GM21737 (cell line): ENCODE measurements around the gene SSNA1.

Experiments
- ATAC-seq: cut with Tn5 transposase; IDR thresholded peaks from one replicate; pipeline ENCODE4 v1.9.1; 2021; ENCODE audit warnings: mild to moderate bottlenecking, moderate library complexity; ENCODE audit not compliant: unreplicated experiment

SSNA1 gene

DNA sequence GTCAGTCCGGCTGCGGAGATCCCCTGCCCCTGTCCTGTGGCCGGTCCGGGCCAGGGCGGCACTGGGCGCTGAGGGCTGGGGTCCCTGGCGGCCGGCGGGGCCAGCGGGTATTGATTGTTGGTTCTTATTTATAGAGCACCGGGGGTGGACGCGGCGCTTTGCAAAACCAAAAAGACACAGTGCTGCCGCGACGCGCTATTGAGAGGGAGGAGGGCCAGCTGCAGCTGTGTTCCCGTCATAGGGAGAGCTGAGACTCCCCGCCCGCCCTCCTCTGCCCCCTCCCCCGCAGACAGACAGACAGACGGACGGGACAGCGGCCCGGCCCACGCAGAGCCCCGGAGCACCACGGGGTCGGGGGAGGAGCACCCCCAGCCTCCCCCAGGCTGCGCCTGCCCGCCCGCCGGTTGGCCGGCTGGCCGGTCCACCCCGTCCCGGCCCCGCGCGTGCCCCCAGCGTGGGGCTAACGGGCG lies 21.2 kb upstream of the SSNA1 start:
- ATAC-seq, result no peak

DNA sequence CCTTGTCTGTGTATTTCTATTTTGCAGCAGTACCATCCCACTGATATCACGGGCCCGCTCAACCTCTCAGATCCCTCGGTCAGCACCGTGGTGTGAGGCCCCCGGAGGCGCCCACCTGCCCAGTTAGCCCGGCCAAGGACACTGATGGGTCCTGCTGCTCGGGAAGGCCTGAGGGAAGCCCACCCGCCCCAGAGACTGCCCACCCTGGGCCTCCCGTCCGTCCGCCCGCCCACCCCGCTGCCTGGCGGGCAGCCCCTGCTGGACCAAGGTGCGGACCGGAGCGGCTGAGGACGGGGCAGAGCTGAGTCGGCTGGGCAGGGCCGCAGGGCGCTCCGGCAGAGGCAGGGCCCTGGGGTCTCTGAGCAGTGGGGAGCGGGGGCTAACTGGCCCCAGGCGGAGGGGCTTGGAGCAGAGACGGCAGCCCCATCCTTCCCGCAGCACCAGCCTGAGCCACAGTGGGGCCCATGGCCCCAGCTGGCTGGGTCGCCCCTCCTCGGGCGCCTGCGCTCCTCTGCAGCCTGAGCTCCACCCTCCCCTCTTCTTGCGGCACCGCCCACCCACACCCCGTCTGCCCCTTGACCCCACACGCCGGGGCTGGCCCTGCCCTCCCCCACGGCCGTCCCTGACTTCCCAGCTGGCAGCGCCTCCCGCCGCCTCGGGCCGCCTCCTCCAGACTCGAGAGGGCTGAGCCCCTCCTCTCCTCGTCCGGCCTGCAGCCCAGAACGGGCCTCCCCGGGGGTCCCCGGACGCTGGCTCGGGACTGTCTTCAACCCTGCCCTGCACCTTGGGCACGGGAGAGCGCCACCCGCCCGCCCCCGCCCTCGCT lies 20.5 kb upstream of the SSNA1 start:
- no peak for ATAC-seq

DNA sequence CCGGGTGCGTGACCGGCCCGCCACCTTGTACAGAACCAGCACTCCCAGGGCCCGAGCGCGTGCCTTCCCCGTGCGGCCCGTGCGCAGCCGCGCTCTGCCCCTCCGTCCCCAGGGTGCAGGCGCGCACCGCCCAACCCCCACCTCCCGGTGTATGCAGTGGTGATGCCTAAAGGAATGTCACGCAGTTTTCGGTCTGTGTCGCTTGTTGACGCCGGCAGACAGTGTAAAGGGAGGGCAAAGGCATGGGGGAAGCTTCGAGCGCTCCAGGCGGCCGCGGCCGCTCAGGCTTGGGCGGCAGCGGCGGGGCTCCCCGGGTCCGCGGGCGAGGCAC lies 19.9 kb upstream of the SSNA1 start:
- ATAC-seq, result no peak

DNA sequence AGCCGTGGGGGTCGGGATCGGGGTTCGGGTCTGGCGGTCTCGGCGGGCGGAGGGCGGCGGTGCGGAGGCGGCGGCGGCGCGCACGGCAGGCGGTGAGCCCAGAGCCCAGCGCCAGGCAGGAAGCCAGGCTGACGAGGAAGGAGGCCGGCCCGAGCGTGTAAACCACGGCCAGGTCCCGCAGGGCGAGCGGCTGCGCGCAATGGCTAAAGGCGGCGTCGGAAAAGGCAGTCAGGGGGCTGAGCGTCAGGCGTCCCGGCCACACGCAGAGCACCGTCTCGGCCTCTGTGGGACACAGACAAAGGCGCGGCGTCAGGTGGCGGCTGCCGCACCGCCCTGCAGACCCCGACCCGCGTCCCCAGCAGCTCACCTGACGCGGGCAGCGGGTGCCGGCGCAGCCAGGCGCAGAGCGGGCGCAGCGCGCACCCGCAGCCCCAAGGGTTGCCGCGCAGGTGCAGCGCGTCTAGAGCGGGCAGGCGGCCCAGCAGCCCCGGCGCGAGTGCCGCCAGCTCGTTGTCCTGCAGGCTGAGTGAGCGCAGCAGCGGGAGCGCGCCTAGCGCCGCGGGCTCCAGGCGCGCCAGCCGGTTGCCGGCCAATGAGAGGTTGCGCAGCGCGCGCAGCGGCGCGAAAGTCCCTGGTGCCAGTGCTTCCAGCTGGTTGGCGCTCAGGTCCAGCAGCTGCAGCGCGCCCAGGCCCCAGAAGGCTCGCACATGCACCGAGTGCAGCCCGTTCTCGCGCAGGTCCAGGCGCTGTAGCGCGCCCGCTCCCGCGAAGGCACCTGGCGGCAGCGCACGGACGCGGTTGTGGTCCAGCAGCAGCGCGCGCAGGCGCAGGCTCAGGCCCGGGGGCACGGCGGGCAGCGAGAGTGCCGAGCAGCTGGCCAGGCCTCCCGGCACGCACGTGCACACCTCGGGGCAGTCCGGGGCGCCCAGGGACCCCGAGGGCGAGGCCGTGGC lies 19.3 kb upstream of the SSNA1 start:
- ATAC-seq, result no peak

DNA sequence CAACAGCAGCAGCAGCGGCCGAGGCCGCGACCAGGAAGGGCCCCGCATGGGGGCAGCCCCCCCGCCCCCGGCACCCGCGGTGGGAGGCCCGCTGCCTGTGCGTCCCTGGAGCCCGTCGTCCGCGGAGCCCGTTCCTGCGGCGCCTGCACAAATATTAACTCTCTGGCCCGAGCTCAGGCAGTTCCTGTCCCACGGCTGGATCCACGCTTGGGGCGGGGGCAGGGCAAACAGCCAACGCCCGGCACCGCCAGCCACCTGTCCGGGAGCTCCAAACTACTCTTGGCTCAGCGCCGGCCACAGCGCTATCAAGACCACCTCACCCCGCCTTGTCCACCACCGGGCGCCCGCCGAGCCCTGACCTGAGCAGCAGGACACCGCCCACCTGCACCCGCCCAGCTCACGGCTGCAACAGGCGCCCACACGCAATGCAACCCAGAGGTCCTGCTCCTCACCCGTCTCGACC lies 18.5 kb upstream of the SSNA1 start, which contains the start of gene LRRC26:
Gene LRRC26 (minus strand): TSS at position 156 of the 463 bp plus-strand sequence. CDS start 108 bp downstream, at position 48.
- no peak for ATAC-seq

DNA sequence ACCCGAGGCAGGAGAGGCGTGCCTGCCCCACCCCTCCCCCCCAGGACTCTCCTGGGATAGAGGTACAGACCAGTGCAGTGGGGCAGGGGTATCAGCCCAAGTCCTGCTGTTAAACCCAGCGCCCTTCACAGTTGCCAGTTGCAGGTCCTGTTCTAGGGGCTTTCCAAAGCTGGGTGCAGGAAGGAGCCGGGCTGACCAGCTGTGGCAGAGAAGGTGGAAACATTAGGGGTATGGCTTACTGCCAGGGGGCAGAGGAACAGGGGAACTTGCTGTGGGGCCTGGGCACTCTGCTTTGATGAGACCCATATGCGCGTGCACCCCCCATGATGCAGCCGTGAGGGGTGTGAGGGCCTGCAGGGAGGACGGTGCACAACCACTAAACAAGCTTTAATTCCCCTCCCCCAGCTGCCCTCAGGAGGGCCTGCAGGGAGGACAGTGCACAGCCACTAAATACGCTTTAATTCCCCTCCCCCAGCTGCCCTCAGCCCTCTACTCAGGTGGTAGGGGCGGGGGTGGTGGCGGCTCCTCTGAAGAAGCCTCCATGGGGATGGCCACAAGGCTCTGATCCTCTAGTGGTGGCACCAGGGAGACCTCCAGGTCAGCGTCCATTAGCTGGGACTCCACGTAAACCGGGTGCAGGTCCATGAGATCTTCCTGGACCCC lies 17.9 kb upstream of the SSNA1 start:
- no peak for ATAC-seq

DNA sequence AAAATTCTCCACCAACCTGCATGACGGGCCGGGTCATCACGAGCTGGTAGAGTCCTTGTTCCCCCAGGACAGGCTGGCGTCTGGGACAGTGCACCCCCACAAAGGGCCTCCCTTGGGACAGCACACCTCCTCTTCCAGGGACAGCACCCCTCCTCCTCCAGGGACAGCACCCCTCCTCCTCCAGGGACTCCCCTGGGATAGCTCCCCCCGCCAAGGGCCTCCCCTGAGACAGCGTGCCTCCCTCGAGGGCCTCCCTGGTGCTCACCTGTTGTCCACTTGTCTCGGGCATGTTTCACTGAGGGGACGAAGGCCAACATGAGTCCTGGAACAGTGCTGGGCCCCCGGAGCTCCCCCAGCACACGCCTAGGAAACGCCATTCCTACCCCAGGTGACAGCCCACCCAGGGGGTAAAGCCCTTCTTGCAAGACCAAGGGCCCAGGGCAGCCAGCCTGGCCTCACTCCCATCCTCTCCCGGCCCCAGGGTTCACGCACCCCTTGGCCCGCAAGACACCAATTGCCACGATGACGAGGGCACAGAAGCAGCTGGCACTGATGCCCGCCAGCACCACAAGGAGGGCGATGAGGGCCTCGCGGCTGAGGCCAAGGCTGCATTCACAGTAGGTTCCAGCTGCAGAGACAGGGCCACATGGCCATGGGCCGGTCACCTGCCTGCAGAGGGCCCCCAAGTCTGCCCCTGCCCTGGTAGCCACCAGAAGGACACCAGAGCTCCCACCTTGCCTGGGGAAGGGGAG lies 17.2 kb upstream of the SSNA1 start:
- ATAC-seq, result no peak

DNA sequence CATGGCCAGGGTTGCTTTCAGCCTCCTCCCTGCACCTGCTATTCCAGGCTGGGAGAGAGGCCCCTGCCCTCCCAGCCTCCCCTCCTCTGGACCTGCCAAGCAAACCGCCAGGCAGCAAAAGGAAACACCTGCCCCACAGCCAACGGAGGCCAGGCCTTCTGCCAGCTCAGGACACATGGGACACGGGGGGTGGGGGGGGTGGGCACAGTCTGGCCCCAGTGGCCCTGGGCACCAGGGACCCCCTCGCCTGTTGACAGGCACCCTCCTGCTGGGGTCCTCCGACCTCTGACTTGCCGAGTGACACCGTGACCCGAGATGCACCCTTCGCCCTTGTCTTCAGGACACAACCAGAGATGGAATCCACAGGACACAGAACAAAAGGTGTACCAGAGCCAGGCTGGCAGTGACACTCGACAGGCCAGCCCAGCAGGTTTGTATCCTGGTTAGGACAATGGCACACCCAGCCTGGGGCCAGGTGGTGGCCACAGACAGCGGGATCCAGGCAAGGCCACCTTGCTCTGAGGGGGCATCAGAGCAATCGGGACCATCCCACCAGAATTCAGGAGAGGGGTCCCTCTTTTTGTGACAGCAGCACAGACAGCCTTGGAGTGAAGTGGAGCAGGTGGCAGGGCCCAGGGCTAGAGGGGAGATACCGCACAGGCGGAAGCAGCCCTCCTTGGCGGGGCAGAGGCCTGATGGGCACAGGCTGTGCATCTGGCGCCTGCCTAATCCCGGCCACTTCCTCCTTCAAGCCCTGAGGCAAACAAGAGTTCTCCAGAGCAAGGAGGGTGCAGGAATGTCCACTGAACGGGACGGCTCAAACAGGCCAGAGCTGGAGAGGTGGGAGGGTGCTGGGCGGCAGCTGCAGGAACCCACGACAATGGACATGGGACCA lies 15.3 kb upstream of the SSNA1 start:
- no peak for ATAC-seq

DNA sequence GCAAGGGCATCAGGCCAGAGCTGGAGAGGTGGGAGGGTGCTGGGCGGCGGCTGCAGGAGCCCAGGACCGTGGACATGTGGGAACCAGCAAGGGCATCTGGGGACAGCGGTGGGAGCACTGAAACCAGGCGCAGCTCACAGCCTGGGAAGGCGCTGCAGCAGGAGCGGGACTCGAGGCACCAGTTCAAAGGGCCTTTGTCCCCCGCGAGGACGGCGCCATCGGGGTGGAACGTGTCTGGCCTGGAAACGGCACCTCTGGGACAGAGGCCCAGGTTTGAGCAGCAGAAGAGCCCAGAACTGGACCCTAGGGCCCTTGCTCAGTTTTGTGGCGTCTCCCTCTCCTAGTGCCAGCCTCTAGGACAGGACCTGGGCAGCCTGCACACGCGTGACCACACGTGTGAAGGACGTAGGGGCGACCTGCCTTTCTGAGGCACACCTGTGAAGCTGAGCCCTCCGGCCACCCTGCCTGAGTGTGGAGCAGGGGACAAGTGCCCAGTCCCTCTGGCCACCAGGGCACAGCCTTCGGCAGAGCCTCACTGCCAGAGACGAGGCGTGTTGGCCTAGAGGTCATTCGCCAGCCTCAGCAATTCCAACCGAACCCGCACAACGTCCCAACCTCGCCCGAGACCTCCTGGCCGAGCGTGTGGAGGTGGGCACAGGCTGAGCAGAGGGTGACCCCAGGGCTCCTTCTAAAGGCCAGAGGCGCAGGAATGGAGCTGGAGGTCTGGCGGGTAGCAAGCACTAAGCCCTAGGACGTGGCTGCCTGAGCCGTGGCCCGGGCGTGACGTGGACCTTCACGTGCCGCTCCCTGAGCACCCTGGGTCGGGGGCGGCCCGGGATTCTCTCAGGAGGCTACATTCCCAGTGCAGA lies 14.4 kb upstream of the SSNA1 start:
- no peak for ATAC-seq

DNA sequence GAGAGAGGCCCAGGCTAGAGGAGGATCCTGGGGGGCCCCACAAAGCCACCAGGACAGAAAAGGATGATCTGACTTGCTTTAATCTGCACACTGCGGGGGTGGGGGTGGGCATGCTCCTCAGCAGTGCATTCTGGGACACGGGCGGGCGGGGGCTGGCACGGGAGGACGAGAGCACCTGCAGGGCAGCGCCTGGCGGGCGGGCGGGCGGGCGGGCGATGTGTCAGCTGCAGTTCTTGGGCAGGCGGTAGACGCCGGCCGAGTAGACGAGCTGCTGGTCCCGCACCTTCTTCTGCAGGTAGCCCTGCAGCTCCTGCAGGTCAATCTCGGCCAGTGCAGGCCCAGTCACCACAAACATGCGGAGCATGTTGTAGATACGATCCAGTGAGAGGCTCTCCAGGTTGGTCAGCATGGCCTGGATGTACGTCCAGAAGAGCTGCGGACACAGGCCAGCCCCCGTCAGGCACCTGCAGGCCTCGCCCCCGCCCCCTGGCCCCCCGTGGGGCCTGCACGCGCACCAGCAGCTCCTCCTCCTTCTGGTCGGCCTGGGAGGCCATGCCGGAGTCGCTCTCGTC lies 13.7 kb upstream of the SSNA1 start:
- no peak for ATAC-seq

DNA sequence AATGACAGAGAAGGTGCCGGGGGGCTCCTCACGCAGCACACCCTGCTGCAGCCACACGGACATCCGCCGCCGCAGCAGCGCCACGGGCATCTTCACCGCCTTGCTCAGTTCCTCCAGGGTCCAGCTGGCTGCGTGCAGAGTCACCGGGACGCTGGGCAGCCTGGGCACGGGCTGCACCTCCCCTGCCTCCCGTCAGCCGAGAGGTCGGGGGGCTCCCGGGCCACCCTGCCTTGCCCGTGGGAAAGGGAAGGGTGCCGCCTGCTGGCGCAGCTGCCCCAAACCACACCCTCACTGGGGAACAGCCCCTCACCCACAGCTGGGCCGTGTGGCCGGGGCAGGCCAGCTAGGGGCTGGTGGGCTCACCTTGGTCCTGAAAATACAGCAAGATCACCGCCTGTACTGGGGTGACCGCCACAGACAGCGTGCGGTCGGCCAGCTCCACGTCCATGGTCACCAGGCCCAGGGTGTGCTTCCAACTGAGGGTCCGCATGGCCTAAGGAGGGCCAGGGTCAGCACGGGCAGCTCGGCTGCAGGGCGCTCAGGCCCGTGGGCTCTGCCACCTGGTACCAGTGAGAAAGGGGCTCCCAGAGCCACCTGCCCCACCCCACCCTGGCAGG lies 13.0 kb upstream of the SSNA1 start:
- ATAC-seq, result no peak

DNA sequence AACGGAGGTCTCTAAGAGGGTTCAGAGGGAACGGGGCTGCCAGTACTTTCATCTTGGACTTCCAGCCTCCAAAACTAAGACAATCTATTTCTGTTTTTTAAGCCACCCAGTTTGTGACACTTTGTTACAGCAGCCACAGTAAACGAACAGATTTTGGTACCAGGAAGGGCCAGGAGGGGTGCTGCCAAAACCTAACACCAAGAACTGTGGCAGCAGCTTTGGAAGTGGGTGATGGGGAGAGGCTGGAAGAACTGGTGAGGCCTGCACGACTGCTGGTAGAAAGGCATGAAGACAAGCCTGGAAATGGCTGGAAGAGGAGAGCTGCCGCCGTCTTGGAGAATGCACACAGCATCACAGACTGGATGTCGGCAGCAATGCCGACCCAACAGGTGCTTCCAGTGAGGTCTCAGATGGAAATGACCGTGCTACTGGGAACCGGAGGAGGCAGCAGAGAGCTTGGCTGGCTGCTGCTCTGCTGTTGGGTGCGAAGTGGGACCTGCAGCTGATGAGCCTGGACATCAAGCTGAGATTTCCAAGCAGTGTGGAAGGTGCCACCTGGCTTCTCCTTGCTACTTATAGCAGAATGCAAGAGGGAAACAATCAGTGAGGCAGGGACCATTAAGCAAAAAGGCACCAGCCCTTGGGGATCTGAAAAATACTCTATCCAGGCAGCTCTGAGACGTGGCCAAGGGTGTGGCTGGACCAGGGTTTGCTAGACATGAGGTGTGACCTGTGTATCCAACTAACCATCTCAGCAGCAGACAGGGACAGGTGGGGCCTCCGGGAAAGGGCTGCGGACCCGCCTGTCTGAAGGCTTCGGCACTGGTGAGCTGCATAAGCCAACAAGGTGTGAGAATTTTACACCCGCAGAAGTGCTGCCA lies 11.9 kb upstream of the SSNA1 start:
- ATAC-seq, result no peak

DNA sequence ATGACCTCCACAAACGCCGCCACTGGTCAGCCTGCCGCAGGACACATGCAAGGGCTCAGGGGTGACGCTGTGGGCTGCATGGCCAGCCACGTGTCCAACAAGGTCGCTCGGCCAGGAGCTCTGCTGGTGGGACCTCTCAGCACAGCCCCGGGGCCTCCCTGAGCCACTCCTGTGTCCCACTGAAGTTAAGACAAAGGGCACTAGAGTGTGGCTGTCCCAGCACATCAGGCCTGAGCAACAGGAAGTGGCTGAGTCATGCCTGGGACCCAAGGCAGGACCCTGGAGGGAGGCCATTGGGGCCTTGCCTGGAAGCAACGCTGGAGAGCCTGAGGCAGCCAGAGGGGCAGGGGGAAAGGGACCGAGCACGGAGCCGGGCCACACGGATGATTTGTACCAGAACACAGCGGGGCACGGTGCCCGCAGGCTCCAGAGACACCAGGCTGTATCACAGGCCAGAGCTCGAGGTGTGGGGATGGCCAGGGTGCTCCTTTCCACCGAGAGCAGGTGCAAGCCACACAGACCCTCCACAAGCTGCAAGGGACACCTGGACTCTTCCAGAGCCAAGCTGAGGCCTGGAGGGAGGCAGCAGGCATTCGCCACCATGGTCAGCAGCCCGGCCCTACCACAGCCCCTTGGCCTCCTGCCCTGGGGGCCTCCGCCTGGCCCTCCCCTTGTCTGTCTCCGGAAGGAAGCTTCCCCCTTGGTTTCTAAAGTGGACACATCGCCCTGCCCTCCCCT lies 10.1 kb upstream of the SSNA1 start:
- no peak for ATAC-seq

DNA sequence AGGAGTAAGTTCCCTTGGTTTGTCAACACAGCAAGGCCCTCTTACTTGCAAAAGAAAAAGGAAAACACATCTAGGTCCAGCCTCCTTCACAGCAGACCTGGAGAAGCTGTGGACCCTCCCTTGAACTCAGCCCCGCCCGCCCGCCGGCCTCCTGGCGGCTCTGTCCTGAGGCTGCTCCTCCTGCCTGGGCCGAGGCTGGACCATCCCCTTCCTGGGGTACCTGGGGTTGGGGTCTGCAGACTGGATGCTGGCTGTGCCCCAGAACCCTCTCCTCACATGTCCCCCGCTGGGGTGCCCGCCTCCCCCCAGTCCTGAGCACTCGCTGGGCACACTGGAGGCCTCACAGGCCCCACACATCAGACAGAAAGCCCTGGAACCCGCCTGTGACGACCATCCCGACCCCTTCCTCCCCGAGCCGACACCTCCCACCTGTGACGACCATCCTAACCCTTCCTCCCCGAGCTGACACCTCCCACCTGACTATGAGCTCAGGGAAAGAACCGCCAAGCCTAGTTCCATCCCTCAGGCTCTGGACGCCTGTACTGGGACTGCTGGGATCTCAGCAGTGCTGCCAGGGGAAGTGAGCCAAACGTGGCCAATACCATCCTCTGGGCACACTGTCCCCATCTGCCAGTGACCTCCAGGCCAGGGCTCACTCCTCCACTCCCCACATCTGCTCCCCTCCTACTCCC lies 9.4 kb upstream of the SSNA1 start:
- ATAC-seq, result no peak

DNA sequence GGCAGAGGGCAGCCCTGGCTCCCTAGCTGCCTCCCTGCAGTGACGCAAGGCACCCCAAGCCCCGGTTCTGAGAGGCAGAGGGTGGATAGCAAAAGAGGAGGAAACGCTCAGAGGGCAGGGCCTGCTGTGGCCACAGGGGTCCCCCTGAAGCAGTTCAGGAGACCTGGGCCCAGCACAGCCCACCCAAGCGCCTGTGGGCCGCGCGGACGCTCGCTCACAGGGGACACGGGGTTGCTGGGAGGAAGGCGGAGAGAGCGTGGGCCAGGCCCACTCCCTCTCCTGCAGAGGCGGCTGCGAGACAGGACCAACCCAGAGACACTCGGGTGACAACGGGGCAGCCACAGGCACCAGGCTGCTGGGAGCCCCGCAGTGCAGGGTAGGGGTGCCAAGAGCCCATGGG lies 8.7 kb upstream of the SSNA1 start:
- no peak for ATAC-seq
